ENCODE data around the gene DNAH8. TPM values are rescaled to one million over a fixed set of nuclear protein-coding genes. Genes with fewer than 3 reads are reported as not detected.

The DNAH8 gene
- polyA plus RNA-seq, 1 of the 3 experiments (the other 2 are of a cell fraction): not detected

GRCh38 chr6:38797391-38797790, 82.3 kb downstream of the DNAH8 start (continued):
- TF ChIP-seq PBX3 (IDR thresholded peaks at IDR 0.05): no peak
- TF ChIP-seq CHD2 (IDR thresholded peaks at IDR 0.05; ENCODE audit: low read length, partially characterized antibody): no peak
- no peak for TF ChIP-seq FOSL2 (IDR thresholded peaks at IDR 0.05; ENCODE audit: borderline replicate concordance, low read depth)
- TF ChIP-seq EP300 (IDR thresholded peaks at IDR 0.05; ENCODE audit: borderline replicate concordance in 1 of 2, low read depth in 1 of 2, low read length in 1 of 2): no peak

GRCh38 chr6:38799529-38800184, 84.5 kb downstream of the DNAH8 start:
- H3F3A ChIP-seq (replicated peaks; ENCODE audit: insufficient read depth): no peaks in the 10 kb centered on the region
- 30% methylated on average over 2 of the region's 2 CpGs for WGBS (ENCODE audit: low lambda C conversion rate)
- POLR2A ChIA-PET: no interaction called here
- H2AFZ ChIP-seq (ENCODE audit: low read depth): no peak overlapping the region
- no peak overlapping the region for H3K27ac ChIP-seq (ENCODE audit: low read depth in 2 of 2, low read length in 1 of 2)
- H4K20me1 ChIP-seq (ENCODE audit: insufficient read depth): no peaks in the 10 kb centered on the region
- H3K4me3 ChIP-seq (ENCODE audit: low read depth in 2 of 2, low read length in 1 of 2): no peak overlapping the region
- CTCF ChIA-PET: no interaction called here
- no peak for DNase-seq
- 0 out of 2 replicates have a peak, but pooled peaks cover 4% of the 10 kb centered on the region for H3K27me3 ChIP-seq (ENCODE audit: insufficient read depth)
- no peak overlapping the region for H3K9ac ChIP-seq
- H3K4me2 ChIP-seq: no peak overlapping the region
- no peaks in the 10 kb centered on the region for H3K36me3 ChIP-seq (replicated peaks in 1 of 2; ENCODE audit: control insufficient read depth in 1 of 2, insufficient read depth in 2 of 2, low read length in 1 of 2)
- H3K4me1 ChIP-seq (ENCODE audit: control insufficient read depth in 1 of 2, insufficient read depth in 2 of 2, low read depth in 1 of 2, low read length in 1 of 2): peaks cover 0 to 5% of the 10 kb centered on the region in 2 experiments; a peak in 2 of 4 replicates
- H3K9me3 ChIP-seq: no peaks in the 10 kb centered on the region
- TF ChIP-seq NRF1 (IDR thresholded peaks at IDR 0.05; ENCODE audit: low read depth, low read length) (no peak), IRF3 (IDR thresholded peaks at IDR 0.05; ENCODE audit: low read depth, low read length) (no peak), ZBTB33 (IDR thresholded peaks at IDR 0.05; ENCODE audit: borderline replicate concordance, low read depth) (no peak), TCF12 (IDR thresholded peaks at IDR 0.05) (no peak), CTCF (IDR thresholded peaks at IDR 0.05) (no peak), YY1 (IDR thresholded peaks at IDR 0.05; ENCODE audit: low read depth) (no peak), USF2 (IDR thresholded peaks at IDR 0.05; ENCODE audit: borderline replicate concordance, low read depth, low read length) (no peak), RXRA (IDR thresholded peaks at IDR 0.05; ENCODE audit: borderline replicate concordance, low read depth) (no peak)
- H3K79me2 ChIP-seq (ENCODE audit: insufficient read depth): no peaks in the 10 kb centered on the region
- no peaks in the 10 kb centered on the region for H3K9me2 ChIP-seq
